Measurements from ENCODE around the gene RNF183.

The RNF183 gene

DNA sequence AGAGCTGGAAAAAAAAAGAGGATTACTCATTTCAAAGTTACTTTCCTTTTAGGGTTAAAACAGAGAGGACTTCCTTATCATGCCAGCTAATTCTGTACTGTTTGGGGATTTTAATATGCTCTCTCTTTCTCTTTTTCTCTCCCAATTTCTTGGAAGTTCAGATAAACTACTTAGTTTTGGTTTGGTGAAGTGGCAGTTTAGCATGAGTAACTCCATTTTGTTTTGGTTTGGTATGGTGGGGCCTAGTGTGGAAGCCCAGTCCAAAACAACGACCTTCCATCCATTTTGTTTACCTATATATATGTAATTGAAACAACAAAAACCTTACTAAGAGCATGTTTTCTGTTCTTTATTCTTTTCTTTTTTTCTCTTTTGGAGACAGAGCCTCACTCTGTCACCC, 42.5 kb upstream of the RNF183 start:
- Histone ChIP-seq H3K4me1 (ENCODE audit: control insufficient read depth, insufficient read depth, low read length) (peaks cover 7% of the 10 kb centered on the region; the same call in 1 of the 2 replicates), H3K4me3 (ENCODE audit: low read depth, low read length) (no peak overlapping the region), H3K9me3 (ENCODE audit: control insufficient read depth, insufficient read depth, low read depth, low read length) (no peaks in the 10 kb centered on the region), H3K27ac (ENCODE audit: extremely low read depth, low read depth, low read length) (no peak overlapping the region), H3K36me3 (ENCODE audit: control insufficient read depth in 2 of 2, insufficient read depth in 1 of 2, low read length in 2 of 2) (no peaks in the 10 kb centered on the region)
- ChIA-PET CTCF (no interaction called here), POLR2A (no interaction called here)
- TF ChIP-seq ZNF571 (tag by site-specific recombination; IDR thresholded peaks at IDR 0.05) (no peak), ZNF521 (tag by site-specific recombination; IDR thresholded peaks at IDR 0.05) (no peak), ZNF830 (tag by site-specific recombination; IDR thresholded peaks at IDR 0.05; ENCODE audit: low read depth) (no peak), SCRT1 (tag by site-specific recombination; IDR thresholded peaks at IDR 0.05; ENCODE audit: borderline replicate concordance) (no peak), ZNF221 (tag by site-specific recombination; IDR thresholded peaks at IDR 0.05; ENCODE audit: borderline replicate concordance) (no peak), ZNF362 (tag by site-specific recombination; IDR thresholded peaks at IDR 0.05) (no peak), ZNF416 (tag by site-specific recombination; IDR thresholded peaks at IDR 0.05) (no peak), ZBTB20 (tag by site-specific recombination; IDR thresholded peaks at IDR 0.05) (no peak), ZNF544 (tag by site-specific recombination; IDR thresholded peaks at IDR 0.05) (no peak), EGR2 (tag by site-specific recombination; IDR thresholded peaks at IDR 0.05; ENCODE audit: low read depth) (no peak), KLF17 (tag by site-specific recombination; IDR thresholded peaks at IDR 0.05) (no peak), KLF10 (tag by site-specific recombination; IDR thresholded peaks at IDR 0.05) (no peak), ZNF404 (tag by site-specific recombination; IDR thresholded peaks at IDR 0.05) (no peak), ZNF514 (tag by site-specific recombination; IDR thresholded peaks at IDR 0.05) (no peak), ZNF660 (tag by site-specific recombination; IDR thresholded peaks at IDR 0.05) (no peak)
- TF ChIP-seq, protein P1, sequence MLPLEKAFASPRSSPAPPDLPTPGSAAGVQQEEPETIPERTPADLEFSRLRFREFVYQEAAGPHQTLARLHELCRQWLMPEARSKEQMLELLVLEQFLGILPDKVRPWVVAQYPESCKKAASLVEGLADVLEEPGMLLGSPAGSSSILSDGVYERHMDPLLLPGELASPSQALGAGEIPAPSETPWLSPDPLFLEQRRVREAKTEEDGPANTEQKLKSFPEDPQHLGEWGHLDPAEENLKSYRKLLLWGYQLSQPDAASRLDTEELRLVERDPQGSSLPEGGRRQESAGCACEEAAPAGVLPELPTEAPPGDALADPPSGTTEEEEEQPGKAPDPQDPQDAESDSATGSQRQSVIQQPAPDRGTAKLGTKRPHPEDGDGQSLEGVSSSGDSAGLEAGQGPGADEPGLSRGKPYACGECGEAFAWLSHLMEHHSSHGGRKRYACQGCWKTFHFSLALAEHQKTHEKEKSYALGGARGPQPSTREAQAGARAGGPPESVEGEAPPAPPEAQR (tag by site-specific recombination; IDR thresholded peaks at IDR 0.05), result no peak
- TF ChIP-seq, protein P2, sequence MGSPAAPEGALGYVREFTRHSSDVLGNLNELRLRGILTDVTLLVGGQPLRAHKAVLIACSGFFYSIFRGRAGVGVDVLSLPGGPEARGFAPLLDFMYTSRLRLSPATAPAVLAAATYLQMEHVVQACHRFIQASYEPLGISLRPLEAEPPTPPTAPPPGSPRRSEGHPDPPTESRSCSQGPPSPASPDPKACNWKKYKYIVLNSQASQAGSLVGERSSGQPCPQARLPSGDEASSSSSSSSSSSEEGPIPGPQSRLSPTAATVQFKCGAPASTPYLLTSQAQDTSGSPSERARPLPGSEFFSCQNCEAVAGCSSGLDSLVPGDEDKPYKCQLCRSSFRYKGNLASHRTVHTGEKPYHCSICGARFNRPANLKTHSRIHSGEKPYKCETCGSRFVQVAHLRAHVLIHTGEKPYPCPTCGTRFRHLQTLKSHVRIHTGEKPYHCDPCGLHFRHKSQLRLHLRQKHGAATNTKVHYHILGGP (tag by site-specific recombination; IDR thresholded peaks at IDR 0.05), result no peak
- TF ChIP-seq, protein P3, sequence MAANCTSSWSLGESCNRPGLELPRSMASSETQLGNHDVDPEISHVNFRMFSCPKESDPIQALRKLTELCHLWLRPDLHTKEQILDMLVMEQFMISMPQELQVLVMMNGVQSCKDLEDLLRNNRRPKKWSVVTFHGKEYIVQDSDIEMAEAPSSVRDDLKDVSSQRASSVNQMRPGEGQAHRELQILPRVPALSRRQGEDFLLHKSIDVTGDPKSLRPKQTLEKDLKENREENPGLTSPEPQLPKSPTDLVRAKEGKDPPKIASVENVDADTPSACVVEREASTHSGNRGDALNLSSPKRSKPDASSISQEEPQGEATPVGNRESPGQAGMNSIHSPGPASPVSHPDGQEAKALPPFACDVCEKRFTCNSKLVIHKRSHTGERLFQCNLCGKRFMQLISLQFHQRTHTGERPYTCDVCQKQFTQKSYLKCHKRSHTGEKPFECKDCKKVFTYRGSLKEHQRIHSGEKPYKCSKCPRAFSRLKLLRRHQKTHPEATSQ (tag by site-specific recombination; IDR thresholded peaks at IDR 0.05), result no peak

DNA sequence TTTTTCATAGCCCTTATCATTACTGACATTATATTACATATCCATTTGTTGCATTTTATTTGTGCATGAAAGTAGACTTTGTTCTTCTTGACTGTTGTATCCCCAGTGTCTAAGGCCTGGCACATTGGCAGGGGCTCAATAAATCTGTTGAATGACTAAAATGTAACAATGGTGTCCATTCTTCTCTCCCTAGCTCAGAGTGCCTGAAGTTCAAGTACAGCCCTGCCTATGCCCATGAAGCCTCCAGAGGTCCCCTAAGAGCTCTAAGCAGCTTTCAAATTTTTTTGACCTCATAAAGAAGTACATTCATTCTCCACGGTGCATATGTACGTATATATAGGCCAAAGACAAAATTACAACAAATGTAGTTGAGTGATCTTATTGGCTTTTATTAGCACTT, 42.0 kb upstream of the RNF183 start:
- H3K36me3 ChIP-seq (ENCODE audit: control insufficient read depth in 2 of 2, insufficient read depth in 1 of 2, low read length in 2 of 2), result no peaks in the 10 kb centered on the region
- H3K9me3 ChIP-seq (ENCODE audit: control insufficient read depth, insufficient read depth, low read depth, low read length), result no peaks in the 10 kb centered on the region
- H3K4me3 ChIP-seq (ENCODE audit: low read depth, low read length), result no peak overlapping the region
- ChIA-PET CTCF (interaction anchor here (0.6 kb wide), 1 partner anchor 448 kb away, joined by 3 read pairs; no protein-coding TSS in a partner anchor), POLR2A (no interaction called here)
- H3K27ac ChIP-seq (ENCODE audit: extremely low read depth, low read depth, low read length), result no peak overlapping the region
- H3K4me1 ChIP-seq (ENCODE audit: control insufficient read depth, insufficient read depth, low read length), result peaks cover 3% of the 10 kb centered on the region; the same call in 1 of the 2 replicates
- TF ChIP-seq SP3 (tag by site-specific recombination; IDR thresholded peaks at IDR 0.05), result no peak
- no peak for TF ChIP-seq MZF1 (tag by site-specific recombination; IDR thresholded peaks at IDR 0.05; ENCODE audit: borderline replicate concordance)
- TF ChIP-seq ZNF645 (tag by site-specific recombination; IDR thresholded peaks at IDR 0.05), result no peak
- no peak for TF ChIP-seq ZNF624 (tag by site-specific recombination; IDR thresholded peaks at IDR 0.05)
- no peak for TF ChIP-seq KLF9 (tag by site-specific recombination; IDR thresholded peaks at IDR 0.05; ENCODE audit: low read depth)
- no peak for TF ChIP-seq ZNF837 (tag by site-specific recombination; IDR thresholded peaks at IDR 0.05)
- TF ChIP-seq ZNF146 (tag by site-specific recombination; IDR thresholded peaks at IDR 0.05), result no peak
- TF ChIP-seq, protein P4, sequence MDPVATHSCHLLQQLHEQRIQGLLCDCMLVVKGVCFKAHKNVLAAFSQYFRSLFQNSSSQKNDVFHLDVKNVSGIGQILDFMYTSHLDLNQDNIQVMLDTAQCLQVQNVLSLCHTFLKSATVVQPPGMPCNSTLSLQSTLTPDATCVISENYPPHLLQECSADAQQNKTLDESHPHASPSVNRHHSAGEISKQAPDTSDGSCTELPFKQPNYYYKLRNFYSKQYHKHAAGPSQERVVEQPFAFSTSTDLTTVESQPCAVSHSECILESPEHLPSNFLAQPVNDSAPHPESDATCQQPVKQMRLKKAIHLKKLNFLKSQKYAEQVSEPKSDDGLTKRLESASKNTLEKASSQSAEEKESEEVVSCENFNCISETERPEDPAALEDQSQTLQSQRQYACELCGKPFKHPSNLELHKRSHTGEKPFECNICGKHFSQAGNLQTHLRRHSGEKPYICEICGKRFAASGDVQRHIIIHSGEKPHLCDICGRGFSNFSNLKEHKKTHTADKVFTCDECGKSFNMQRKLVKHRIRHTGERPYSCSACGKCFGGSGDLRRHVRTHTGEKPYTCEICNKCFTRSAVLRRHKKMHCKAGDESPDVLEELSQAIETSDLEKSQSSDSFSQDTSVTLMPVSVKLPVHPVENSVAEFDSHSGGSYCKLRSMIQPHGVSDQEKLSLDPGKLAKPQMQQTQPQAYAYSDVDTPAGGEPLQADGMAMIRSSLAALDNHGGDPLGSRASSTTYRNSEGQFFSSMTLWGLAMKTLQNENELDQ (tag by site-specific recombination; IDR thresholded peaks at IDR 0.05; ENCODE audit: low read depth), result no peak
- TF ChIP-seq KLF7 (tag by site-specific recombination; IDR thresholded peaks at IDR 0.05; ENCODE audit: borderline replicate concordance), result no peak

Measured in HEK293 (cell line).